A549 treated with CpdA at 1 μM for 4 hours (cell line): ENCODE data around the gene ABCA5. TPM values are rescaled to one million over a fixed set of nuclear protein-coding genes. Genes with fewer than 3 reads are reported as not detected.

ENCODE experiments used
- total RNA-seq: library from RNA; stranded (reverse); fragments of 200-300 nt; extraction: Qiagen RNA extraction; gene quantifications from 5 replicates; pipeline ENCODE4 v1.2.3, GENCODE V29; 2022; ENCODE audit warnings: low read depth

Gene ABCA5
- total RNA-seq: 2.1 to 3.5 TPM (median 2.6 TPM) in 5 replicates

GRCh38 chr17:69327060-69327831 lies at the start of gene ABCA5:
ABCA5 (minus strand) TSS chr17:69327133; CDS start chr17:69314415, 12,718 bp downstream.

GRCh38 chr17:69228576-69228975 lies 98.4 kb downstream of the ABCA5 start, which contains the start of gene ABCA10:
ABCA10 (minus strand) TSS chr17:69228824; CDS start chr17:69225358, 3,466 bp downstream.

Other genes with a start within 250 kb of the ABCA5 start
- gene ABCA6, start 185.2 kb downstream of the ABCA5 start, total RNA-seq: 0.02 TPM in 1 of 5 replicates, not detected in the others
- gene ABCA10, start 98.3 kb downstream of the ABCA5 start, total RNA-seq: 0.08 to 0.31 TPM (median 0.24 TPM) in 5 replicates
- gene MAP2K6, start 87.6 kb upstream of the ABCA5 start, total RNA-seq: 8.0 to 11.2 TPM (median 9.8 TPM) in 5 replicates